HEK293 (cell line): ENCODE results near the gene UGT1A9.

Experiments used
- GLIS2 ChIP-seq: fragments of 450-650 bp; formaldehyde crosslinking; IDR thresholded peaks from 2 replicates; pipeline ENCODE4 v1.5.1; 2016; ENCODE audit warnings: missing biosample characterization, missing genetic modification characterization
- PRDM4 ChIP-seq: fragments of 450-650 bp; formaldehyde crosslinking; IDR thresholded peaks from 2 replicates; pipeline ENCODE4 v1.5.1; 2017; ENCODE audit warnings: missing biosample characterization, missing genetic modification characterization
- SP2 ChIP-seq: fragments of 450-650 bp; formaldehyde crosslinking; IDR thresholded peaks from 2 replicates; pipeline ENCODE4 v1.5.1; 2016; ENCODE audit warnings: missing biosample characterization, missing genetic modification characterization
- ZNF121 ChIP-seq: fragments of 450-650 bp; formaldehyde crosslinking; IDR thresholded peaks from 2 replicates; pipeline ENCODE4 v1.5.1; 2016; ENCODE audit warnings: missing biosample characterization, missing genetic modification characterization
- ZNF280C ChIP-seq: fragments of 450-650 bp; formaldehyde crosslinking; IDR thresholded peaks from 2 replicates; pipeline ENCODE4 v1.5.1; 2016; ENCODE audit warnings: missing biosample characterization, missing genetic modification characterization
- ZNF335 ChIP-seq: fragments of 450-650 bp; formaldehyde crosslinking; conservative IDR thresholded peaks from 2 replicates; pipeline ENCODE4 v1.5.1; 2016; ENCODE audit warnings: missing biosample characterization, missing genetic modification characterization
- ZNF354C ChIP-seq: fragments of 450-650 bp; formaldehyde crosslinking; IDR thresholded peaks from 2 replicates; pipeline ENCODE4 v1.5.1; 2016; ENCODE audit warnings: missing biosample characterization, missing genetic modification characterization, low read depth, borderline replicate concordance
- ZNF416 ChIP-seq: fragments of 450-650 bp; formaldehyde crosslinking; IDR thresholded peaks from 2 replicates; pipeline ENCODE4 v1.5.1; 2016; ENCODE audit warnings: missing biosample characterization, missing genetic modification characterization
- ZNF501 ChIP-seq: fragments of 450-650 bp; formaldehyde crosslinking; IDR thresholded peaks from 2 replicates; pipeline ENCODE4 v1.5.1; 2016; ENCODE audit warnings: missing biosample characterization, missing genetic modification characterization
- TF ChIP-seq, protein P1 (sequence below): fragments of 450-650 bp; formaldehyde crosslinking; IDR thresholded peaks from 2 replicates; pipeline ENCODE4 v1.5.1; 2016; ENCODE audit warnings: missing biosample characterization, missing genetic modification characterization
- TF ChIP-seq, protein P2 (sequence below): fragments of 450-650 bp; formaldehyde crosslinking; IDR thresholded peaks from 2 replicates; pipeline ENCODE4 v1.5.1; 2016; ENCODE audit warnings: missing biosample characterization, missing genetic modification characterization
- TF ChIP-seq, protein P3 (sequence below): fragments of 450-650 bp; formaldehyde crosslinking; conservative IDR thresholded peaks from 2 replicates; pipeline ENCODE4 v1.5.1; 2016; ENCODE audit warnings: low read depth, missing biosample characterization, missing genetic modification characterization
- TF ChIP-seq, protein P4 (sequence below): fragments of 450-650 bp; formaldehyde crosslinking; IDR thresholded peaks from 2 replicates; pipeline ENCODE4 v1.5.1; 2017; ENCODE audit warnings: missing biosample characterization, missing genetic modification characterization

DNA sequence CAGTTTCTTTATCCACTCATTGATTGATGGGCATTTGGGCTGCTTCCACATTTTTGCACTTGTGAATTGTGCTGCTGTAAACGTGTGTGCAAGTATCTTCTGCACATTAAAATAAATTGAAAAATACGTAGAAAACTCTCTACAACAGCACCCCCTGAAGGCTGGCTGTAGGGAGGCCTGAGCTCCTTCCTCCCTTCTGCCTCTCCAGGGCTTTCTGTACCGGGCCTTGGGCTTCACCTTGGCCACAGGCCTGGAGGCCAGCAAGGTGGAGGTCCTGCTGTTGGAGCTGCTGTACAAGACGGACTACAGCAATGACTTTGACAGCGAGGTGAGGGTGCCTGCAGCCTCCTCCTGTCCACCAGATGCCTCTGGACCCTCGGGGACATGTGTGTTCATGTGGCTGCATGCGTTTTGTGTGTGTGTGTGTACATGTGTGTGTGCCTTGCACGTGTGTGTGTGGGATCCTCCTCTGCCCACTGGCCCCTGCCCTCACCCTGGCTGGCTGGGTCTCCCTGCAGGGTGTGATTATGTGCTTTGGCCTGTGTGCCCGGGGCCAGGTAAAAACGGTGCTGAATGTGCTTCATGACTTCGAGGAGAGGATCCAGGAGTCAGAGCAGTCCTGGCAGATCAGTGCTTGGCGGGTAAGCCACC is 135.6 kb downstream of the UGT1A9 start:
- TF ChIP-seq ZNF501 (tag by site-specific recombination): no peak
- no peak for TF ChIP-seq ZNF416
- TF ChIP-seq, protein P1, sequence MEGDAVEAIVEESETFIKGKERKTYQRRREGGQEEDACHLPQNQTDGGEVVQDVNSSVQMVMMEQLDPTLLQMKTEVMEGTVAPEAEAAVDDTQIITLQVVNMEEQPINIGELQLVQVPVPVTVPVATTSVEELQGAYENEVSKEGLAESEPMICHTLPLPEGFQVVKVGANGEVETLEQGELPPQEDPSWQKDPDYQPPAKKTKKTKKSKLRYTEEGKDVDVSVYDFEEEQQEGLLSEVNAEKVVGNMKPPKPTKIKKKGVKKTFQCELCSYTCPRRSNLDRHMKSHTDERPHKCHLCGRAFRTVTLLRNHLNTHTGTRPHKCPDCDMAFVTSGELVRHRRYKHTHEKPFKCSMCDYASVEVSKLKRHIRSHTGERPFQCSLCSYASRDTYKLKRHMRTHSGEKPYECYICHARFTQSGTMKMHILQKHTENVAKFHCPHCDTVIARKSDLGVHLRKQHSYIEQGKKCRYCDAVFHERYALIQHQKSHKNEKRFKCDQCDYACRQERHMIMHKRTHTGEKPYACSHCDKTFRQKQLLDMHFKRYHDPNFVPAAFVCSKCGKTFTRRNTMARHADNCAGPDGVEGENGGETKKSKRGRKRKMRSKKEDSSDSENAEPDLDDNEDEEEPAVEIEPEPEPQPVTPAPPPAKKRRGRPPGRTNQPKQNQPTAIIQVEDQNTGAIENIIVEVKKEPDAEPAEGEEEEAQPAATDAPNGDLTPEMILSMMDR (tag by site-specific recombination): no peak
- no peak for TF ChIP-seq ZNF280C (tag by site-specific recombination)
- no peak for TF ChIP-seq GLIS2
- TF ChIP-seq ZNF121: no peak
- TF ChIP-seq, protein P2, sequence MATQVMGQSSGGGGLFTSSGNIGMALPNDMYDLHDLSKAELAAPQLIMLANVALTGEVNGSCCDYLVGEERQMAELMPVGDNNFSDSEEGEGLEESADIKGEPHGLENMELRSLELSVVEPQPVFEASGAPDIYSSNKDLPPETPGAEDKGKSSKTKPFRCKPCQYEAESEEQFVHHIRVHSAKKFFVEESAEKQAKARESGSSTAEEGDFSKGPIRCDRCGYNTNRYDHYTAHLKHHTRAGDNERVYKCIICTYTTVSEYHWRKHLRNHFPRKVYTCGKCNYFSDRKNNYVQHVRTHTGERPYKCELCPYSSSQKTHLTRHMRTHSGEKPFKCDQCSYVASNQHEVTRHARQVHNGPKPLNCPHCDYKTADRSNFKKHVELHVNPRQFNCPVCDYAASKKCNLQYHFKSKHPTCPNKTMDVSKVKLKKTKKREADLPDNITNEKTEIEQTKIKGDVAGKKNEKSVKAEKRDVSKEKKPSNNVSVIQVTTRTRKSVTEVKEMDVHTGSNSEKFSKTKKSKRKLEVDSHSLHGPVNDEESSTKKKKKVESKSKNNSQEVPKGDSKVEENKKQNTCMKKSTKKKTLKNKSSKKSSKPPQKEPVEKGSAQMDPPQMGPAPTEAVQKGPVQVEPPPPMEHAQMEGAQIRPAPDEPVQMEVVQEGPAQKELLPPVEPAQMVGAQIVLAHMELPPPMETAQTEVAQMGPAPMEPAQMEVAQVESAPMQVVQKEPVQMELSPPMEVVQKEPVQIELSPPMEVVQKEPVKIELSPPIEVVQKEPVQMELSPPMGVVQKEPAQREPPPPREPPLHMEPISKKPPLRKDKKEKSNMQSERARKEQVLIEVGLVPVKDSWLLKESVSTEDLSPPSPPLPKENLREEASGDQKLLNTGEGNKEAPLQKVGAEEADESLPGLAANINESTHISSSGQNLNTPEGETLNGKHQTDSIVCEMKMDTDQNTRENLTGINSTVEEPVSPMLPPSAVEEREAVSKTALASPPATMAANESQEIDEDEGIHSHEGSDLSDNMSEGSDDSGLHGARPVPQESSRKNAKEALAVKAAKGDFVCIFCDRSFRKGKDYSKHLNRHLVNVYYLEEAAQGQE (tag by site-specific recombination): no peak
- TF ChIP-seq, protein P3, sequence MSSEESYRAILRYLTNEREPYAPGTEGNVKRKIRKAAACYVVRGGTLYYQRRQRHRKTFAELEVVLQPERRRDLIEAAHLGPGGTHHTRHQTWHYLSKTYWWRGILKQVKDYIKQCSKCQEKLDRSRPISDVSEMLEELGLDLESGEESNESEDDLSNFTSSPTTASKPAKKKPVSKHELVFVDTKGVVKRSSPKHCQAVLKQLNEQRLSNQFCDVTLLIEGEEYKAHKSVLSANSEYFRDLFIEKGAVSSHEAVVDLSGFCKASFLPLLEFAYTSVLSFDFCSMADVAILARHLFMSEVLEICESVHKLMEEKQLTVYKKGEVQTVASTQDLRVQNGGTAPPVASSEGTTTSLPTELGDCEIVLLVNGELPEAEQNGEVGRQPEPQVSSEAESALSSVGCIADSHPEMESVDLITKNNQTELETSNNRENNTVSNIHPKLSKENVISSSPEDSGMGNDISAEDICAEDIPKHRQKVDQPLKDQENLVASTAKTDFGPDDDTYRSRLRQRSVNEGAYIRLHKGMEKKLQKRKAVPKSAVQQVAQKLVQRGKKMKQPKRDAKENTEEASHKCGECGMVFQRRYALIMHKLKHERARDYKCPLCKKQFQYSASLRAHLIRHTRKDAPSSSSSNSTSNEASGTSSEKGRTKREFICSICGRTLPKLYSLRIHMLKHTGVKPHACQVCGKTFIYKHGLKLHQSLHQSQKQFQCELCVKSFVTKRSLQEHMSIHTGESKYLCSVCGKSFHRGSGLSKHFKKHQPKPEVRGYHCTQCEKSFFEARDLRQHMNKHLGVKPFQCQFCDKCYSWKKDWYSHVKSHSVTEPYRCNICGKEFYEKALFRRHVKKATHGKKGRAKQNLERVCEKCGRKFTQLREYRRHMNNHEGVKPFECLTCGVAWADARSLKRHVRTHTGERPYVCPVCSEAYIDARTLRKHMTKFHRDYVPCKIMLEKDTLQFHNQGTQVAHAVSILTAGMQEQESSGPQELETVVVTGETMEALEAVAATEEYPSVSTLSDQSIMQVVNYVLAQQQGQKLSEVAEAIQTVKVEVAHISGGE: no peak
- TF ChIP-seq ZNF354C (tag by site-specific recombination): no peak
- TF ChIP-seq PRDM4 (tag by site-specific recombination): no peak
- no peak for TF ChIP-seq SP2 (tag by site-specific recombination)
- TF ChIP-seq ZNF335 (tag by site-specific recombination): no peak
- TF ChIP-seq, protein P4, sequence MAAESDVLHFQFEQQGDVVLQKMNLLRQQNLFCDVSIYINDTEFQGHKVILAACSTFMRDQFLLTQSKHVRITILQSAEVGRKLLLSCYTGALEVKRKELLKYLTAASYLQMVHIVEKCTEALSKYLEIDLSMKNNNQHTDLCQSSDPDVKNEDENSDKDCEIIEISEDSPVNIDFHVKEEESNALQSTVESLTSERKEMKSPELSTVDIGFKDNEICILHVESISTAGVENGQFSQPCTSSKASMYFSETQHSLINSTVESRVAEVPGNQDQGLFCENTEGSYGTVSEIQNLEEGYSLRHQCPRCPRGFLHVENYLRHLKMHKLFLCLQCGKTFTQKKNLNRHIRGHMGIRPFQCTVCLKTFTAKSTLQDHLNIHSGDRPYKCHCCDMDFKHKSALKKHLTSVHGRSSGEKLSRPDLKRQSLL: no peak
